Measurements from ENCODE around the gene RNU1-3.
"Not testable (repeated sequence)": the region's sequence is repeated elsewhere in the genome, so short reads cannot be mapped to it uniquely, and the experiment has no call there.

Gene RNU1-3
- 0 reads per million in 4 experiments for total RNA-seq

- not testable (repeated sequence) for DNase-seq
Observed at GRCh38 chr1:16666502-16667413, at the start of gene RNU1-3. Gene RNU1-3 (minus strand): TSS chr1:16666948.

GRCh38 chr1:16713480-16713879 lies 46.7 kb upstream of the RNU1-3 start:
- DNase-seq, result not testable (repeated sequence)

GRCh38 chr1:16712984-16713383 lies 46.2 kb upstream of the RNU1-3 start:
- DNase-seq, result not testable (repeated sequence)

- not testable (repeated sequence) for DNase-seq
Observed at GRCh38 chr1:16712582-16712981, 45.8 kb upstream of the RNU1-3 start.

GRCh38 chr1:16712131-16712530 lies 45.4 kb upstream of the RNU1-3 start:
- DNase-seq, result not testable (repeated sequence)

GRCh38 chr1:16710618-16711017 lies 43.9 kb upstream of the RNU1-3 start:
- DNase-seq, result not testable (repeated sequence)

- DNase-seq, result peak; percentile 36
Observed at GRCh38 chr1:16709659-16710087, 42.9 kb upstream of the RNU1-3 start.

GRCh38 chr1:16708704-16709103 lies 42.0 kb upstream of the RNU1-3 start:
- DNase-seq, result not testable (repeated sequence)

- DNase-seq, result not testable (repeated sequence)
Observed at GRCh38 chr1:16707130-16708093, 40.7 kb upstream of the RNU1-3 start.

- not testable (repeated sequence) for DNase-seq
Observed at GRCh38 chr1:16706302-16706701, 39.6 kb upstream of the RNU1-3 start.

GRCh38 chr1:16704502-16705100 lies 37.9 kb upstream of the RNU1-3 start:
- not testable (repeated sequence) for DNase-seq

GRCh38 chr1:16704076-16704475 lies 37.3 kb upstream of the RNU1-3 start:
- not testable (repeated sequence) for DNase-seq

GRCh38 chr1:16703602-16704001 lies 36.9 kb upstream of the RNU1-3 start:
- DNase-seq, result not testable (repeated sequence)

- DNase-seq, result not testable (repeated sequence)
Observed at GRCh38 chr1:16703141-16703540, 36.4 kb upstream of the RNU1-3 start.

GRCh38 chr1:16702280-16702679 lies 35.5 kb upstream of the RNU1-3 start:
- DNase-seq, result not testable (repeated sequence)

GRCh38 chr1:16701189-16701588 lies 34.4 kb upstream of the RNU1-3 start:
- not testable (repeated sequence) for DNase-seq

- DNase-seq, result not testable (repeated sequence)
Observed at GRCh38 chr1:16700138-16700895, 33.6 kb upstream of the RNU1-3 start.

GRCh38 chr1:16699440-16699839 lies 32.7 kb upstream of the RNU1-3 start:
- not testable (repeated sequence) for DNase-seq

GRCh38 chr1:16697152-16697551 lies 30.4 kb upstream of the RNU1-3 start:
- DNase-seq, result not testable (repeated sequence)

GRCh38 chr1:16696507-16697150 lies 29.9 kb upstream of the RNU1-3 start:
- DNase-seq, result not testable (repeated sequence)

GRCh38 chr1:16694308-16694702 lies 27.6 kb upstream of the RNU1-3 start:
- DNase-seq, result not testable (repeated sequence)

Data from effector CD8-positive, alpha-beta T cell (primary cell).